CD4-positive, alpha-beta T cell treated with Interleukin-2 at 100 ng/mL for 4 hours (primary cell): ENCODE measurements around the gene SPIRE2.

Experiments
- DNase-seq: peaks from one replicate; pipeline ENCODE4 v3.0.0-alpha.2; 2020; ENCODE audit warnings: low spot score

SPIRE2 gene

DNA sequence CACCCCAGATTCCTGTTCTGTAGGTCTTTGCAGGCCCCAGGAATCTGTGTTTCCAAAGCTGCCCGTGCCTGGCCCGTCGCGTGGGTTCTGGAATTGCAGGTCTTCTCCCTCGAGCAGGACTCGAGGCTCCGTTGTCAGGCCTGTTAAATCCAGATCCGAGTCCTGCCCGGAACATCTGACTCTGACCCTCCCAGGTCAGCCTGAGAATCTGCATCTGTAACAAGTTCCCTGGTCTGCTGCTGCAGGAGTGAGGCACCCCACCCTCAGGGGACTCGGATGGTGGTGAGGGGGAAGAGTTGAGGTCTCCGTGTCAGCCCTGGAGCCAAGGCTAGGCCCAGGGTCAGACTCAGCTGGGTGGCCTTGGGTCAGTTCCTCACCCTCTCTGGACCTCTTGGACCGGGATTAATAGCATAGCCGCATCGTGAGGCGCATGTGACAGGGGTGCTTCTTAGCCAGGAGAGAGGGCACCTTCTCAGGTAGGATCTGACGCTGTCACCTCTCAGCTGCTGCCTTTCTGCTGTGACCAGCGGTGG lies 8.8 kb downstream of the SPIRE2 start:
- no peak for DNase-seq

DNA sequence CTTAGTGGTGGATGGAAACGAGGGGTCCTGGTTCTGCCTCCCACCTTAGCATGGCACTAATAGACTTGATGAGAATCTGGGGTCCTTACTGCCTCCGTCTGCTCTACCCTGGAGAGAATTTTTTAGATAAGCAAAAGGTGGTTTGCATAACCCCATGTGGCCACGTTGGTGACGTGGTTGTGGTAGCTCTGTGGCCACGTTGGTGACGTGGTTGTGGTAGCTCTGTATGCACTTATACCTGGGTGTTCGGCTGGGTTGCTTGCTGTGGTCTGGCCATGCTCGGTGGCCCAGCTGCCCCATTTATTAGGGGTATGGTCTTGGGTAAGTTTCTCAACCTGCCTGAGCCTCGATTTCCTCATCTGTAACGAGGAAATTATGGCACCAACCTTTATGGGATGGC lies 13.0 kb downstream of the SPIRE2 start:
- DNase-seq: peak; percentile 41

DNA sequence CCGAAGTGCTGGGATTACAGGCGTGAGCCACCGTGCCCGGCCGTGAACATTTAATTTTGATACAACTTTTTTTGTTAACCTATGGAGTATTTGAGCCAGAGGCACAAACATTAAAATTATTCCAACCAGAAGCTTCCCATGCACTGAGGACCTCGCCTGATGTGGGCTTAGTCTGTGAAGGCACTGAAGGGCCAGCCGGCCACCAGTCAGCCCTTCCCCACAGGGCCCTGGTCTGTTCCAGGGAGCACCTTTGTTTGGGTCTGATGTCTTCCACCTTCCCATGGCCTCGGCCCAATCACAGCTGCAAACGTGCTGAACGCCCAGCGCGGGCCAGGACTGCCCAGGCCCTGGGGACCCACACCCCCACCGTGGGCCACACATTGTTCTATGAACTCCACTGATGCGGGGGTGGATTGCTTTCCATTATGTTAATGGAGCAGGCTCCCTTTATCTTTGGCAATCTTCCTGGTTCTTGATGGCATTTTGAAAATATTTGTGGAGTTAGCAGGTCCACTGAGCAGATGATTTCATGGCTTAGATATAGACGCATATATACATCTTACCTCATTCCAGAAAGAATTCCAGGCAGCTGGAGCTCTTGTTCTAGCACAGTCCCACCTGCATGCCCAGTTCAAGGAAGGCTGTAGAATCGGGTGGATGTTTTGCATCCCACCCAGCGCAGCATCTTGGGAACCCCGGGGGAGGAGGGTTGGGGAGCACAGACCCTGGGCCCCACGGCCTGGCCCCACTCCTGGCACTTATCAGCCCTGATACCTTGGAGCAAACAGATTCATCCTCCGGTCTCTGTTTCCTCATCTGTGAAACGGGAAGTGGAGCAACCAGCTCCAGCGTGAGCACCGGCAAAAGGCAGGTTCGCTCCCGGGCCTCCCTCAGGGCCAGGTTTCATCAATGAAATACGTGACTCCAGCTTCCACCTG lies 14.5 kb downstream of the SPIRE2 start:
- DNase-seq: no peak

DNA sequence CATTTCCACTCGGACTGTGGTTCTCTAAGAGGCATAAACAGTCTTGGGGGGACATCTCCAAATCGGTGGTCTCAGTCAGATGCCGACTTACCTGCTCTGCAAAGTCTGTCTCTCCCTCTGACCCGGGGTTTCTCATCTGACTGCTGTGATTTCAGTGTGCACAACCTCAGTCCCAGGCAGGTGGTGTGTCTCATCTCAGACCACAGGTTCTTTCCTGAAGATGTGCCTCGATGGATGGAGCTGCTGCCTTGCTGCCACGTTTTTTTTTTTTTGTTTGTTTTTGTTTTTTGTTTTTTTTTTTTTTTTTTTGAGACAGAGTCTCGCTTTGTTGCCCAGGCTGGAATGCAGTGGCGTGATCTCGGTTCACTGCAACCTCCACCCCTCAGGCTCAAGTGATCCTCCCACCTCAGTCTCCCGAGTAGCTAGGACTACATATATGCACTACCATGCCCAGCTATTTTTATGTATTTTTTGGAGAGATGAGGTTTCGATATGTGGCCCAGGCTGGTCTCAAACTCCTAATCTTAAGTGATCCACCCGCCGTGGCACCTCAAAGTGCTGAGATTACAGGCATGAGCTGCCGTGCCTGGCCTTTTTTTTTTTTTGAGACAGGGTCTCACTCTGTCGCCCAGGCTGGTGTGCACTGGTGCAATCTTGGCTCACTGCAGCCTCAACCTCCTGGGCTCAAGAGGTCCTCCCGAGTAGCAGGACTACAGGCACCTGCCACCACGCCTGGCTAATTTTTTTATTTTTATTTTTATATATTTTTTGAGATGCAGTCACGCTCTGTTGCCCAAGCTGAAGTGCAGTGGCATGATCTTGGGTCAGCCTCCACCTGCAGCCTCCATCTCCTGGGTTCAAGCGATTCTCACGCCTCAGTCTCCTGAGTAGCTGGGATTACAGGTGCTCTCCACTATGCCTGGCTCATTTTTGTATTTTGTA lies 15.4 kb downstream of the SPIRE2 start:
- DNase-seq: no peak

DNA sequence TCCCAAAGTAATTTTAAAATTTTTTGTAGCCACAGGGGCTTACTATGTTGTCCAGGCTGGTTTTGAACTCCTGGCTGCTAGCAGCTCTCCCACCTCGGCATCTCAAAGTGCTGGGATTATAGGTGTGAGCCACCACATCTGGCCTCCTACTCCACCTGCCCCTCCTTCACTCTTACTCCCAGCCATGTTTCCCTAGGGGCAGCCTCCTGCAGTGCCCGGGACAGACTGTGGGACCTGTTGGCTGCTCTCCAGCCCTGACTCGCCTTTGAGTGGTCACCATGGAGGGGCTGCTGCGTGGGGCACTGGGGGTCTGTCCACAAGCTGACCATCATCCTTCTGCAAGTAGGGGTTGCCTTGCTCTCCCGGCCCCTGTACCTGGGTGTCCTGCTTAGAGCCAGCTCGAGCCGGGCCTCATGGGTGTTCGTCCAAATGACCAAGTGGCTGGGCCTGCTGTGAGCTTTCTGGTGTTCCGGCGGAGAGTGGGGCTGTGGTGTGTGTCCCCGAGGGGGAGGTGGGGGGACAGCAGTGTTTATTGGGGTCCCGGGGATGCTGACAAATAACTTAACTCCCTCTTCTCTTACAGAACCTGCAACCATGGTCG lies 16.6 kb downstream of the SPIRE2 start:
- no peak for DNase-seq

DNA sequence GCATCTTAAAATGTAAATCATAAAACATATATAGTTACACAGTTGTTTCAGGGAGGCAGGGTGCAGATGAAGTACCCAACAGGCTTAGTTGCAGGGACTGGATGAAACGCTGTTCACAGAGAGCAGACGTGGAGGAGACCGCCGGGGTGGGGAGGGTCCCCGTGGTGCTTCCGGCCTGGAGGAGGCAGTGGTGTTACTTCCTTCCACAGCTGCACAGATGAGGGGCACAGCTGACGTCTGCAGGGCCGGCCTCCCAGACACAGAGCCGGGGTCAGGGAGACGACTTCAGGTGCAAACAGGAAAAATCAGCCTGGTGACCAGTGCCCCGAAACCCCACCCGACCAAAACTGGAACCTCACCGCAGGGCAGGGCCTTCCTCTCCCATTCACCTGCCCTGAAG lies 17.1 kb downstream of the SPIRE2 start:
- no peak for DNase-seq

DNA sequence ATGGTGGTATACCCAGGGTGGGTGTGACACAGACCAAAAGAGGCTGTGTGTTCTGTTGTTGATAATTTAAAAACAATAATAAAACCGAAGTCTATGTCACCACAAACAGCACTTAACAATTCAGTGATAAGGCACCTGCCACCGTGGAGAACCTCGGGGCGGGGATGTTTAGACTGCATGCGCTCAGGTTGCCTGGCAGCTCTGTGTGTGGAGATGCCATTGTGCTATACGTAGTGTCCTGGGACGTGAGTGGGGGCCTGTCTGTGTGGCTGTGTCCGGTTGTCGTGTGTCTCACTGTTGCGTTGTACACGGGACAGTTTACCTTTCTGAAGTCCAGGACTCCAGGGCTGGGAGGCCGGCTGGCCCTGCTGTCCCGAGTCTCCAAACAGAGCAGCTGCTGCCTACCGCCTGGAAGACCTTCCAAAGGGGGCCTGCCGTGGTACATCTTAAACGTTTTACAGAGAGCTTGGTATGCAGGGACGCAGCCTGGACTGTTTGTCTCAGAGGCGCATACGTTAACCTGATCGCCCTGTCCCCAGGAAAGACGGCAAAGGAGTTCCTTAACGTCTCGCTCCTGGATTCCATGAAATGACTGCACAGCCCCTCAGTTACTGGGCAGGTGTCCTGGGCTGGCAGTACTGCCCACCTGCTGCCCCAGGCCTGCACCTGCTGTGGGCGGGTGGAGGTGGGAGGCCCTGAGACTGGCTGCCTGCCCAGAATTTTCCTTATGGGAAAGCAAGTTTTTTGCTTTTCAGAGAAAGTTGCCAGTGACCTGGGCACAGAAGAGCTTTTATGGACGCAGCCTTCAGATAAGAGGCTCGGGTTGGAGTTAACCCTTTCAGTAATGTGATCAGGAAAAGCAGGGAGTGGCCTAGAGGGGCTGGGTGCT lies 19.0 kb downstream of the SPIRE2 start:
- DNase-seq: no peak

DNA sequence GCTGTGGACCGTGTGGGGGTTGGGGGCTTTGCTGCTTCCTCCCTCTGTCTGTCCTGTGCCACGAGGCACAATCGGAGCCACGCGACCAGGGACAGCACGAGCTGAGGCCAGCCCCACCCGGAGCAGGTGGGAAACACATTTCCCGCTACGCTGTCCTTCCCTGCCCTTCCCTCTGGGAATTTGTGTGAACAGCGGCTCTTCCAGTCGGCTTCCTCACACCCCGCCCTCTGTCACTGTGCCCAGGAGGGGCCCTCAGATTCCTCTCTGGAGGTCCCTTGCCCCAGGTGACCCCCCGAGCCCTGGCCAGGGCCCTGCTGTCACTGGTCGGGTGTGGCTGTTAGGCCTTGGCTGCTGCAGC lies 19.6 kb downstream of the SPIRE2 start:
- DNase-seq: no peak

DNA sequence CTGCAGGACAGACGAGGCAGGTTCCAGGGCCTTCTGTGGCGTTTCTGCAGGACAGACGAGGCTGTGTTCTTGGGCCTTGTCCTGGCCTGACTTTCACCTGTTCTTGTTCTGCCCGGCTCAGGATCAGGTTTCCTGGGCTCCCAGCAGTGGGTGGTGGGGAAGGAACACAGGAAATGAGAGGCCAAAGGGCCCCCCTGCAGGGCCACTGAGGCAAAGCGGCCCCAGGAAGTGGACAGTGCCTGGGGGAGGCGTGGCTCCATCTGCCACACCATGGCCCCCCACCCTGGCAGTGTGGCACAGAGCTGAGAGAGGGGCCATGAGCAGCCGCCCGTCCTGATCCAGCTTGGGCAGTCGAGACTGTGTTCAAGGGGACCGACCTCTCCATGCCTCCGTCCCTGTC lies 20.7 kb downstream of the SPIRE2 start:
- DNase-seq: no peak

DNA sequence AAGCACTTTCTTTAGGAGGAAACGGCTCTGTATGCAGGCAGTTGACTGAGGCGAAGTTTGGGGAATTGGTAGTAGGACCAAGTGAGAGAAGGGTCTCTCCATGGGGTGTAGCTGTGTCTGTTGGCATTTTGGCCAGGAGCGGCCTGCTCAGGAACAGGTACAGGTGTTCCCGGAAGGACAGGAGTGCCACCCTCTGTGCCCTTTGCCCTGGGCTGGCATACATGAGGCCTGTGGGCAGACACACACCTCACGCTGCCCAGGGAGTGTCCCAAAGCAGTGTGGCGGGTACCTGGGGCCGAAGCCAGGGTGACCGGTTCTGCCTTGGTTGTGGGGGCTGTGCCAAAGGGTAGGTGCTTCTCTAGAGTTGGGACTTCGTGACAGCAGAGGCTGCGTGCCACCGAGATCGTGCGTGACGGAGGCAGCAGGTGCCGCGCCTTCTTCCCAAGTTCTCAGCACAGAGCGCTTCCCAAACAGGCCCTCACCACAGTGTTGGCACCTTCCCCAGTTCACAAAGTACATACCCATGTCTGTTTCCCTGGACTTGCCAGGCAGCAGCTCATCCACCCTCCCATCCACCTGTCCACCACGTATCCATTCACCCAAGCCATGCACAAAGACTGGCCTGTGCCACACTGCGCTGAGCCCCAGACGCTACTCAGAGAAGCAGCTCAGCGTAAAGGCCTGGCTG lies 25.2 kb downstream of the SPIRE2 start:
- DNase-seq: no peak

DNA sequence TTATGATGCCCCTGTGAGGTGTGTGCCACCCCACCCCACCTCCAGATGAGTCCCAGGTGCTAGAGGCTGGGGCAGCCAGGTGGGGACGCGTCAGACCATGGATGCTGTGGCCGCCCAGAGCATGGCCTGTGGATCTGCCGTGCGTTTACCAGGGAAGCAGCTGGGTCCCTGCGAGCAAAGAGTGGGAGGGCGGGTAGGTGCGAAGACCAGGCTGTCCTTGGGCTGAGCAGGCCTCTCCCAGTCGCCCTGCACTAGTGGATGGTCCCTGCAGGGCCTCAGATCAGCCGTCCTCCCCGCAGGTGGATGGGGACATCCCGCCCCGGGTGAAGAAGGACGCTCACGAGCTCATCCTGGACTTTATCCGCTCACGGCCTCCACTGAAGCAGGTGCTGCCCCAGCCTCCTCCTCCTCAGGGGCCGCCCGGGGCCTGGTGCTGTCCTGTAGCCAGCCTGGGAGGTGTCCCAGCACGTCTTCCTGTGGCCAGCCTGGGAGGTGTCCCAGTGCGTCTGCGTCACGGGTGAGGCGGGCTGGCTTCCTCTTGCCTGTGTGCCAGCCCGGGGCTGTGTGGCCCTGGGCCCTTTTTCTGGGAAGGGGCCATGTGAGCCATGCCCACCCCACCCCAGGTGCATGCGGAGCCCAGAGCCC lies 27.1 kb downstream of the SPIRE2 start:
- DNase-seq: no peak

DNA sequence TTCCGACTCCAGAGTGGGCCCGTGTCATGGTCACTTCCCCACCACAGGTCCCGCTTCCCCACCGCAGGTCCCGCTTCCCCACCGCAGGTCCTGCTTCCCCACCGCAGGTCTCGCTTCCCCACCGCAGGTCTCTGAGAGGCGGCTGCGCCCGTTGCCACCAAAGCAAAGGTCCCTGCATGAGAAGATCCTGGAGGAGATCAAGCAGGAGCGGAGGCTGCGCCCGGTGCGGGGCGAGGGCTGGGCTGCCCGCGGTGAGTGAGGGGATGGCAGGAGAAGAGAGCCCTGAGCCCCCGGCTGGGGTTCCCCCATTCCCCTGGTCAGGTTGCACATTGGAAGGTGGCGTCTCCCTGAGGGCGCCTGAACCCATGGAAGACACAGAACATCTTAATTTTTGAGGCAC lies 27.7 kb downstream of the SPIRE2 start:
- no peak for DNase-seq

DNA sequence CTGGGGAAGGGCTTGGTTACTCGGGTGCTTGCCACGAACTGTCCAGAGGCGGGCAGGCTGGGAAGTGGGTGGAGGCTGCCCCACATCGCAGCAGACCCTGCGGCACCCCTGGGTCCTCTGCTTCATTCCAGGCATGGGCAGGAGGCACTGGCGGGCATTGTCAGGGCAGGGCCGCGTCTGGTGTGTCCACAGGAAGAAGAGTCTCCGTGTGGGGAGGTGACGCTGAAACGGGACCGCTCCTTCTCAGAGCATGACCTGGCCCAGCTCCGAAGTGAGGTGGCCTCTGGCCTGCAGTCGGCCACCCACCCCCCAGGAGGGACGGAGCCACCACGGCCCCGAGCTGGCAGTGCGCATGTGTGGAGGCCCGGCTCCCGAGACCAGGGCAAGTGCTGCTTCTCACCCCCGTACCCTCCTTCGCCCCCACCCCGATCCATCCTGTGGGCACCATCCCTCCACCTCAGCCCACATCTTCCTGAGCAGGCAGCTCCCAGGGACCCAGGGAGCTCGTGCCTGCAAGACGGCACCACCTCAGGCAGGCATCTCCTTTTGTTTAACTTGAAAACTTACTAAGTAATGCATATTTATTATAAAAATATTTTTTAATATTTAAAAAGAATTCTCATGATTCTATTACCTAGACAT lies 30.8 kb downstream of the SPIRE2 start:
- DNase-seq: no peak

DNA sequence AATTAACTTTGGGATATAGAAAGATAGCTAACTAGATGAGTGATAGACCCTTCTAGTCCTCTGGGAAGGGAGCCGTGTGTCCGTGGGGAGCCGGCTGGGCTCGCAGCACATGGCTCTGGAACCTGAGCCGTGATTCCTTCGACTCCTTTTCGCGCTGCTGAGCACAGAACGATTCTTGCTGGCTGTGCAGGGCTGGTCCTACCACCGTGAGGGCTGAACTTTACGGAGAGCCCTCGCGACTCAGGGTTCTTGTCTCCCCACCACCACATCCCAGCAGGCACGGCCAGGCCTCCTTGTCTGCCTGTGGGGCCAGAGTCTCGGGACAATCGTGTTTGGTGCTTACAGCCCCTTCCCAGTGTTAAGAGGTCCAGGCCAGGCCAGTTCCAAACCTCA lies 31.3 kb downstream of the SPIRE2 start:
- DNase-seq: no peak

DNA sequence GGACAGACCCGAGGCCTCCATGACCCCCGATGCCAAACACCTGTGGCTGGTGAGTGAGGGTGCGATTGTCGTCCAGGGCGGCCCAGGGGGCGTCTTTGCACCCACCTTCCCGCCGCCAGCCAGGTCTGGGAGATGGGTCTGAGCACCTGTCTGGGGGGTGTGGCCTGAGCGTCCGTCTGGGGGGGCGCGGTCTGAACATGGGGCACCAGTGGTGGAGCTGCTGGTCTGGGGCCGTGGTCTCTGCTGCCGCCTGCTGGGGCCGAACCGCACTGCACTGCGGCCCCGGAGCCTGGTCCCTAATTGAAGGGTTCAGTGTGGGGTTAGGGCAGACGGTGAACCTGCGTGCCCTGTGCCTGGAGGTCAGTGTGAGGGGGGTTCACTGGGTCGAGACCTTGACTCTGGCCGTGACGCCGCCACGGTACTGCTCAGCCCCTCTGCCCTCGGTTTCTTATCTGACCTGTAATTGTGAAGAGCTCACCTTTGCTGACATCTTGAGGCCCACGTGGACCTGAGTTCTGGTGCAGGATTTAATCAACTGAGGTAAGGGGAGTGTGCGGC lies 32.6 kb downstream of the SPIRE2 start:
- peak; percentile 73 for DNase-seq

DNA sequence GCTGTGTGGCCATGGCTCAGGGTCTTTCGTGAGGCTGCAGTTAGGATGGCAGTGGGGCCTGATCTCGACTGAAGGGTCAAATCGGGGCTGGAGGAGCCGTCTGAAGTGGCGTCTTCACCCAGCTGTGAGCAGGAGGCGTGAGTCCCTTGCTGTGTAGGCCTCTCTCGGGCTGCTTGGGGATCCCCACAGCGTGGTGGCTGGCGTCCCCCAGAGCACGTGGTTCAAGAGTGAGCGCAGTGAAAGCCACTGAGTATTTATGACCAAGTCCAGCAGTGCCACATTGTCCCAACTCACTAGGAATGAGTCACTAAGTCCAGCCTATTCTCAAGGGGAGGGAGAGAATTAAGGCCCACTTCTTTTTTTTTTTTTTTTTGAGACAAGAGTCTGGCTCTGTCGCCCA lies 33.4 kb downstream of the SPIRE2 start:
- DNase-seq: no peak

DNA sequence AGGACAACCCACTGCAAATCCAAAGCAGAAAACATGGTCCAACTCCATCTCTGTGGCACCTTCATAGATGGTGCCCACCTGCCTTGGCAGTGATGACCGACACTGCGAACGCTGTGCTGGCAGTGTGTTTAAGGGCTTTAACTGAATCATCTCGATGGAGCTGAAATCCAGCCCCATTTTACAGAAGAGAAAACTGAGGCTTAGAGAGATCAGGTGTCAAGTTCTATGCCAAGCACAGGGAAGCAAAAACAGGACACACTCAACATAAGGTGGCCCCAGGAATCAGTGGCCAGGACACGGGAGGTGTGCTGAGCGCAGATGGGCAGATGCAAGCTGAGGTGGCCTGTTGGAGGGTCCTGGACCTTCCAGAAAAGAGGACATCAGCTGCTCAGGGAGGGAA lies 34.5 kb downstream of the SPIRE2 start:
- DNase-seq: no peak

DNA sequence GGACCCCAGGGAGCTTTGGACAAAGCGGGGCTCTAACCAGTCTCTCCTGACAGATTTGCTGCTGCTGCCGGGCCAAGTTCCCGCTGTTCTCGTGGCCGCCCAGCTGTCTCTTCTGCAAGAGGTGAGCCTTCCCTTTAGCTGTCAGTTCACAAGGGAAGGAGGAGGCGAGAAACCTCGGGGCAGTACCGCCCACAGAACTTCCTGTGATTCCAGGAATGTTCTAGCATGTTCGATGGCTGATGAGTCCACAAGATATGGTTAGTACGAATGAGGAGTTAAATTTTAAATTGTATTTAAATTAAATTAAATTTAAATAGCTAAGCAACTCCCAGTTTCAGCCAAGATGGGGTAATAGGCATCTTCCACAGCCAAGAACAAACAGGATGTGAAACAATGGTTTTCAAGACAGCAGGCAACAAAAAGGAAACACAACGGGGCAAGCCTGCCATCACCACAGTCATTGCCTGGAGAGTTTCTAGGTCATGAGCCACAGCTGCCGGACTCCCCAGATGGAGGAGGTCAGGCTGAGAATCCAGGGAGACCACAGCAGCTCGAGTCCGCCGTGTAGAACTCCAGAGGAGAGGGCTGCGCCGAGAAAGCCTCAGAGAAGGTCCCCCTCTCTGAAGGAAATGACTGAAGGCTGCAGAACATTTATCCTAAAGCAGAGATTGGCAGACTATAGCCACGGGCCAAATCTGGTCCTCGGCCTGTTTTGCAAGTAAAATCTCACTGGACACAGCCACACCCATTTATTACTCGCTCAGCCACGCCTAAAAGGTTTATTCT lies 35.7 kb downstream of the SPIRE2 start:
- DNase-seq: peak; percentile 70

DNA sequence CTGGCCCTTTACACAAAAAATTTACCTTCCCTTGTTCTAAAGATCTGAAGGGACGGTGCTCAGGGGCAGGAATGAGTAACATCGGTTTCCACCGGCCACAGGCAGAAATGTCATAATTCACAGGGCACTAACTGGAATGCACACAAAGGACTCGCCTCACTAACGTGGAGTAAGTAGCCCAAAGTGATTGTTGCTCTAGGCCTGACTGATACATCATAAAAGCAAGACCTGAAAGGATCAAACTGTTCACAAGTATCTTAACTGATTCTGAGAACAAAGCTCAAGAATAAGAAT lies 36.2 kb downstream of the SPIRE2 start:
- peak; percentile 14 for DNase-seq
